ENCODE measurements around the gene SLC22A1. TPM values are rescaled to one million over a fixed set of nuclear protein-coding genes. Genes with fewer than 3 reads are reported as not detected.

SLC22A1 gene
- total RNA-seq, 1 donor from 2014 or later = 3.2 TPM

- no peak overlapping the region for H3K4me3 Mint-ChIP-seq (ENCODE audit: unreplicated experiment)
- peaks cover 48% of the 10 kb centered on the region for H3K36me3 ChIP-seq (ENCODE audit: insufficient read depth, low read length)
- TF ChIP-seq, protein P1, sequence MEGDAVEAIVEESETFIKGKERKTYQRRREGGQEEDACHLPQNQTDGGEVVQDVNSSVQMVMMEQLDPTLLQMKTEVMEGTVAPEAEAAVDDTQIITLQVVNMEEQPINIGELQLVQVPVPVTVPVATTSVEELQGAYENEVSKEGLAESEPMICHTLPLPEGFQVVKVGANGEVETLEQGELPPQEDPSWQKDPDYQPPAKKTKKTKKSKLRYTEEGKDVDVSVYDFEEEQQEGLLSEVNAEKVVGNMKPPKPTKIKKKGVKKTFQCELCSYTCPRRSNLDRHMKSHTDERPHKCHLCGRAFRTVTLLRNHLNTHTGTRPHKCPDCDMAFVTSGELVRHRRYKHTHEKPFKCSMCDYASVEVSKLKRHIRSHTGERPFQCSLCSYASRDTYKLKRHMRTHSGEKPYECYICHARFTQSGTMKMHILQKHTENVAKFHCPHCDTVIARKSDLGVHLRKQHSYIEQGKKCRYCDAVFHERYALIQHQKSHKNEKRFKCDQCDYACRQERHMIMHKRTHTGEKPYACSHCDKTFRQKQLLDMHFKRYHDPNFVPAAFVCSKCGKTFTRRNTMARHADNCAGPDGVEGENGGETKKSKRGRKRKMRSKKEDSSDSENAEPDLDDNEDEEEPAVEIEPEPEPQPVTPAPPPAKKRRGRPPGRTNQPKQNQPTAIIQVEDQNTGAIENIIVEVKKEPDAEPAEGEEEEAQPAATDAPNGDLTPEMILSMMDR (IDR thresholded peaks at IDR 0.05; ENCODE audit: insufficient read depth, low read depth, low read length) = no peak
- no peak for TF ChIP-seq EZH2 (IDR thresholded peaks at IDR 0.05; ENCODE audit: insufficient read depth, low read length)
- H3K9me3 ChIP-seq (ENCODE audit: insufficient read depth, low read depth, low read length) = no peaks in the 10 kb centered on the region
- DNase-seq (ENCODE audit: low read depth) = no peak
- no peak for FAIRE-seq
- no peaks in the 10 kb centered on the region for H3K4me1 ChIP-seq (ENCODE audit: insufficient read depth, low read length)
- H3K79me2 ChIP-seq (ENCODE audit: insufficient read depth, low read length) = no peaks in the 10 kb centered on the region
- no peak overlapping the region for H3K27ac Mint-ChIP-seq (ENCODE audit: unreplicated experiment)
- H3K4me1 Mint-ChIP-seq (ENCODE audit: low read depth, unreplicated experiment) = no peaks in the 10 kb centered on the region
- H3K27me3 Mint-ChIP-seq (ENCODE audit: low read depth, unreplicated experiment) = no peaks in the 10 kb centered on the region
- H3K36me3 Mint-ChIP-seq (ENCODE audit: low read depth, unreplicated experiment) = peaks cover 7% of the 10 kb centered on the region
- H3K4me3 ChIP-seq (ENCODE audit: insufficient read depth, low read depth, low read length) = no peak overlapping the region
- no peaks in the 10 kb centered on the region for H3K27me3 ChIP-seq (ENCODE audit: insufficient read depth, low read length)
- H3K9me3 Mint-ChIP-seq (ENCODE audit: unreplicated experiment) = no peaks in the 10 kb centered on the region
- no peak overlapping the region for H3K27ac ChIP-seq (ENCODE audit: low read depth, low read length)
- H3K9ac ChIP-seq (ENCODE audit: low read length) = no peak overlapping the region
- H2AFZ ChIP-seq (ENCODE audit: low read depth, low read length) = no peak overlapping the region
- H4K20me1 ChIP-seq (ENCODE audit: insufficient read depth, low read length) = peaks cover 21% of the 10 kb centered on the region
- H3K4me2 ChIP-seq (ENCODE audit: low read length) = no peak overlapping the region
Observed at GRCh38 chr6:160093061-160093460, 28.6 kb upstream of the SLC22A1 start.

GRCh38 chr6:160093946-160094345, 27.7 kb upstream of the SLC22A1 start:
- H4K20me1 ChIP-seq (ENCODE audit: insufficient read depth, low read length) = peaks cover 15% of the 10 kb centered on the region
- H3K36me3 Mint-ChIP-seq (ENCODE audit: low read depth, unreplicated experiment) = peaks cover 7% of the 10 kb centered on the region
- H3K4me1 Mint-ChIP-seq (ENCODE audit: low read depth, unreplicated experiment) = no peaks in the 10 kb centered on the region
- no peak overlapping the region for H3K27ac Mint-ChIP-seq (ENCODE audit: unreplicated experiment)
- H2AFZ ChIP-seq (ENCODE audit: low read depth, low read length) = no peak overlapping the region
- no peak for TF ChIP-seq EZH2 (IDR thresholded peaks at IDR 0.05; ENCODE audit: insufficient read depth, low read length)
- TF ChIP-seq, protein P1 (IDR thresholded peaks at IDR 0.05; ENCODE audit: insufficient read depth, low read depth, low read length) = no peak
- no peak for DNase-seq (ENCODE audit: low read depth)
- no peaks in the 10 kb centered on the region for H3K9me3 ChIP-seq (ENCODE audit: insufficient read depth, low read depth, low read length)
- no peak overlapping the region for H3K27ac ChIP-seq (ENCODE audit: low read depth, low read length)
- H3K4me3 Mint-ChIP-seq (ENCODE audit: unreplicated experiment) = no peak overlapping the region
- H3K4me1 ChIP-seq (ENCODE audit: insufficient read depth, low read length) = no peaks in the 10 kb centered on the region
- no peak overlapping the region for H3K4me2 ChIP-seq (ENCODE audit: low read length)
- no peaks in the 10 kb centered on the region for H3K27me3 Mint-ChIP-seq (ENCODE audit: low read depth, unreplicated experiment)
- FAIRE-seq = no peak
- H3K4me3 ChIP-seq (ENCODE audit: insufficient read depth, low read depth, low read length) = no peak overlapping the region
- no peaks in the 10 kb centered on the region for H3K79me2 ChIP-seq (ENCODE audit: insufficient read depth, low read length)
- H3K27me3 ChIP-seq (ENCODE audit: insufficient read depth, low read length) = no peaks in the 10 kb centered on the region
- no peak overlapping the region for H3K9ac ChIP-seq (ENCODE audit: low read length)
- H3K9me3 Mint-ChIP-seq (ENCODE audit: unreplicated experiment) = no peaks in the 10 kb centered on the region
- peaks cover 51% of the 10 kb centered on the region for H3K36me3 ChIP-seq (ENCODE audit: insufficient read depth, low read length)

DNA sequence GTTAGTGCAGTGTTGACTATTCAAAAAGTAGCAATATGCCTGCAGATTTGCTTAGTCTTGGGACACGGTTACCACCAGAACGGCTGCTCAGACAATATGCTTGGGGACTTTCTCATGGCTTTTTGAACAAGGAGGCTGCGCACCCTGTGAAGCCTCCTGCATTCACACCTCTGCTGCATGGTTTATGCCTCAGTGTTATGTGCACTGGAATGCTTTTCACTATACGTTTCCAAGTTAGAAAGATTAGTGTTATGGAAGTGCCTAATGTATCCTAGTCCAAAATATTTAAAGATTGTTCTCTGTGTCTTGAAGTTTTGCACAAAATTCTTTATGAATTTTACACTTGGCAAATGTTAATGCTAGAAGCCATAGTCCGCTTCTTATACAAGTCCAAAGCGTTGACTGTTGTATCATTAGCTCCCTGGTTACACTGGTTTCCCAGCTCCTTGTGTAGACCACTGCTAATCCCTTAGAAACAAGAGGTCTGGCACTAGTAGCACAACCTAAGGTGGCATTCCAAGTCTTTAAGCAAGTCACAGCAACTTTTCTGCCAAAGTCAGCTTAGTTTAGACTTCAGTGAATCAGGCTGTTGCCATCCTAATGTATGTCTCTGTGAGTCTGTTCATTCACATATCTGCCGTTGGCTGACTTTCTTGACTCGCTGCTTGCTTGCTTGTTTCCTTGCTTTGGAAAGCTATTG, 26.3 kb upstream of the SLC22A1 start:
- Histone ChIP-seq H3K79me2 (ENCODE audit: insufficient read depth, low read length) (no peaks in the 10 kb centered on the region), H3K9ac (ENCODE audit: low read length) (no peak overlapping the region), H3K4me1 (ENCODE audit: insufficient read depth, low read length) (no peaks in the 10 kb centered on the region), H4K20me1 (ENCODE audit: insufficient read depth, low read length) (peaks cover 9% of the 10 kb centered on the region), H3K27me3 (ENCODE audit: insufficient read depth, low read length) (no peaks in the 10 kb centered on the region), H3K4me3 (ENCODE audit: insufficient read depth, low read depth, low read length) (no peak overlapping the region), H3K27ac (ENCODE audit: low read depth, low read length) (no peak overlapping the region), H3K9me3 (ENCODE audit: insufficient read depth, low read depth, low read length) (no peaks in the 10 kb centered on the region), H3K36me3 (ENCODE audit: insufficient read depth, low read length) (peaks cover 39% of the 10 kb centered on the region), H2AFZ (ENCODE audit: low read depth, low read length) (no peak overlapping the region), H3K4me2 (ENCODE audit: low read length) (no peak overlapping the region)
- FAIRE-seq (no peak), DNase-seq (ENCODE audit: low read depth) (no peak)
- Mint-ChIP-seq H3K9me3 (ENCODE audit: unreplicated experiment) (no peaks in the 10 kb centered on the region), H3K27me3 (ENCODE audit: low read depth, unreplicated experiment) (no peaks in the 10 kb centered on the region), H3K36me3 (ENCODE audit: low read depth, unreplicated experiment) (peaks cover 7% of the 10 kb centered on the region), H3K27ac (ENCODE audit: unreplicated experiment) (no peak overlapping the region), H3K4me1 (ENCODE audit: low read depth, unreplicated experiment) (no peaks in the 10 kb centered on the region), H3K4me3 (ENCODE audit: unreplicated experiment) (no peak overlapping the region)
- TF ChIP-seq, protein P1 (IDR thresholded peaks at IDR 0.05; ENCODE audit: insufficient read depth, low read depth, low read length) = no peak
- TF ChIP-seq EZH2 (IDR thresholded peaks at IDR 0.05; ENCODE audit: insufficient read depth, low read length) = no peak

All from astrocyte (in vitro differentiated cells and primary cell).